WTC11 (cell line): Measurements from ENCODE around the gene SHROOM3. TPM values are rescaled to one million over a fixed set of nuclear protein-coding genes. Genes with fewer than 3 reads are reported as not detected.
A peak's percentile ranks its signal among the peaks of the same experiment; 100 is the strongest.
"Not testable (repeated sequence)": the region's sequence is repeated elsewhere in the genome, so short reads cannot be mapped to it uniquely, and the experiment has no call there.

ENCODE experiments used
- ATAC-seq: fragments of 200-7000 bp; cut with Tn5 transposase; 2 replicates; pipeline ENCODE4 v1.10.0; 2021; ENCODE audit warnings: mild to moderate bottlenecking, moderate library complexity
- CTCF ChIA-PET: fragments of 300-600 bp; sonication (Branson Sonifier 250); formaldehyde crosslinking; loops from one replicate; lab custom pipeline; 2021; ENCODE audit warnings: antibody characterized with exemption; lab: Charles Lee
- POLR2A ChIA-PET: fragments of 350-600 bp; sonication (Branson Sonifier 250); formaldehyde crosslinking; loops from one replicate; lab custom pipeline; 2021; ENCODE audit warnings: antibody characterized with exemption; lab: Charles Lee
- DNase-seq: peaks from one replicate; pipeline ENCODE4 v3.0.0; 2021; ENCODE audit warnings: low spot score
- H3K27ac Mint-ChIP-seq: 2 replicates; pipeline ENCODE4 v1.8.0; 2021; ENCODE audit warnings: mixed read lengths
- H3K27me3 Mint-ChIP-seq: 2 replicates; pipeline ENCODE4 v1.8.0; 2021; ENCODE audit warnings: low read depth, mild to moderate bottlenecking, moderate library complexity, mixed read lengths
- H3K36me3 Mint-ChIP-seq: 2 replicates; pipeline ENCODE4 v1.8.0; 2021; ENCODE audit warnings: mixed read lengths
- H3K4me1 Mint-ChIP-seq: 2 replicates; pipeline ENCODE4 v1.8.0; 2022; ENCODE audit warnings: mixed read lengths
- H3K4me3 Mint-ChIP-seq: 2 replicates; pipeline ENCODE4 v1.8.0; 2021; ENCODE audit warnings: mild to moderate bottlenecking, moderate library complexity, mixed read lengths
- H3K9me3 Mint-ChIP-seq: 2 replicates; pipeline ENCODE4 v1.8.0; 2021; ENCODE audit warnings: mixed read lengths
- CBFB ChIP-seq: sonication (generic); formaldehyde crosslinking; IDR thresholded peaks from 2 replicates; pipeline ENCODE4 v1.8.1; 2022; ENCODE audit warnings: mild to moderate bottlenecking, low read depth, missing genetic modification reagents
- CREB1 ChIP-seq: sonication (generic); formaldehyde crosslinking; IDR thresholded peaks from 2 replicates; pipeline ENCODE4 v1.8.0; 2023; ENCODE audit warnings: mild to moderate bottlenecking, missing genetic modification reagents
- ESRRA ChIP-seq: sonication (generic); formaldehyde crosslinking; IDR thresholded peaks from 2 replicates; pipeline ENCODE4 v1.8.1; 2022; ENCODE audit warnings: mild to moderate bottlenecking, missing genetic modification reagents, borderline replicate concordance
- GTF2I ChIP-seq: fragments of 250-450 bp; sonication (Bioruptor Pico); conservative IDR thresholded peaks from 2 replicates; pipeline ENCODE4 v1.4.0; 2021; ENCODE audit warnings: mild to moderate bottlenecking
- IRF2 ChIP-seq: sonication (generic); formaldehyde crosslinking; IDR thresholded peaks from 2 replicates; pipeline ENCODE4 v1.8.0; 2022; ENCODE audit warnings: low read depth, missing genetic modification reagents, borderline replicate concordance
- KAT7 ChIP-seq: sonication (generic); formaldehyde crosslinking; IDR thresholded peaks from 2 replicates; pipeline ENCODE4 v1.8.1; 2023; ENCODE audit warnings: missing genetic modification reagents, mild to moderate bottlenecking, borderline replicate concordance
- NFATC4 ChIP-seq: fragments of 250-450 bp; sonication (Bioruptor Pico); IDR thresholded peaks from 2 replicates; pipeline ENCODE4 v1.9.0; 2021; ENCODE audit warnings: mild to moderate bottlenecking
- STAT6 ChIP-seq: sonication (generic); formaldehyde crosslinking; conservative IDR thresholded peaks from 2 replicates; pipeline ENCODE4 v1.8.1; 2023; ENCODE audit warnings: mild to moderate bottlenecking, low read depth, missing genetic modification reagents, moderate library complexity
- TEAD1 ChIP-seq: sonication (generic); formaldehyde crosslinking; IDR thresholded peaks from 2 replicates; pipeline ENCODE4 v1.8.0; 2022; ENCODE audit warnings: mild to moderate bottlenecking, missing genetic modification reagents
- ZNF121 ChIP-seq: sonication (generic); formaldehyde crosslinking; IDR thresholded peaks from 2 replicates; pipeline ENCODE4 v1.8.0; 2023; ENCODE audit warnings: missing genetic modification reagents
- ZNF263 ChIP-seq: sonication (generic); formaldehyde crosslinking; IDR thresholded peaks from 2 replicates; pipeline ENCODE4 v1.8.1; 2022; ENCODE audit warnings: low read depth, mild to moderate bottlenecking, moderate library complexity, missing genetic modification reagents
- ZNF416 ChIP-seq: fragments of 250-450 bp; sonication (Bioruptor Pico); IDR thresholded peaks from 2 replicates; pipeline ENCODE4 v1.9.0; 2021; ENCODE audit warnings: mild to moderate bottlenecking, inconsistent platforms
- ZNF425 ChIP-seq: fragments of 250-450 bp; sonication (Bioruptor Pico); conservative IDR thresholded peaks from 2 replicates; pipeline ENCODE4 v1.9.0; 2021; ENCODE audit warnings: mild to moderate bottlenecking
- ZNF671 ChIP-seq: fragments of 250-450 bp; sonication (Bioruptor Pico); IDR thresholded peaks from 2 replicates; pipeline ENCODE4 v1.8.0; 2021; ENCODE audit warnings: mild to moderate bottlenecking
- total RNA-seq: library from RNA; stranded (reverse); gene quantifications from 3 replicates; pipeline ENCODE4 v1.2.3, GENCODE V29; 2021
- TF ChIP-seq, protein P1 (sequence below): sonication (generic); formaldehyde crosslinking; IDR thresholded peaks from 2 replicates; pipeline ENCODE4 v1.8.1; 2023; ENCODE audit warnings: mild to moderate bottlenecking, missing genetic modification reagents, moderate library complexity
- TF ChIP-seq, protein P2 (sequence below): sonication (generic); formaldehyde crosslinking; IDR thresholded peaks from 2 replicates; pipeline ENCODE4 v1.8.1; 2023; ENCODE audit warnings: mild to moderate bottlenecking, missing genetic modification reagents
- TF ChIP-seq, protein P3 (sequence below): sonication (generic); formaldehyde crosslinking; IDR thresholded peaks from 2 replicates; pipeline ENCODE4 v1.8.0; 2023; ENCODE audit warnings: missing genetic modification reagents

Gene SHROOM3
- total RNA-seq, 1 experiment from 2014 or later = 71.9 TPM

GRCh38 chr4:76453232-76453631 is 18.2 kb downstream of the SHROOM3 start:
- Mint-ChIP-seq H3K27ac (no peak overlapping the region), H3K9me3 (no peaks in the 10 kb centered on the region), H3K36me3 (no peaks in the 10 kb centered on the region), H3K4me3 (no peak overlapping the region), H3K4me1 (peaks cover 33% of the 10 kb centered on the region), H3K27me3 (no peaks in the 10 kb centered on the region; the same call in 1 of the 2 replicates)
- ATAC-seq (no peak), DNase-seq (no peak)
- ChIA-PET POLR2A (no interaction called here), CTCF (no interaction called here)
- TF ChIP-seq ZNF121 = peak; percentile 71
- TF ChIP-seq CREB1 (CRISPR knock-in tag) = no peak
- TF ChIP-seq, protein P1, sequence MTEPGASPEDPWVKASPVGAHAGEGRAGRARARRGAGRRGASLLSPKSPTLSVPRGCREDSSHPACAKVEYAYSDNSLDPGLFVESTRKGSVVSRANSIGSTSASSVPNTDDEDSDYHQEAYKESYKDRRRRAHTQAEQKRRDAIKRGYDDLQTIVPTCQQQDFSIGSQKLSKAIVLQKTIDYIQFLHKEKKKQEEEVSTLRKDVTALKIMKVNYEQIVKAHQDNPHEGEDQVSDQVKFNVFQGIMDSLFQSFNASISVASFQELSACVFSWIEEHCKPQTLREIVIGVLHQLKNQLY (CRISPR knock-in tag) = no peak

GRCh38 chr4:76454073-76454472 is 19.0 kb downstream of the SHROOM3 start:
- not testable (repeated sequence) for H3K4me3 Mint-ChIP-seq, H3K36me3 Mint-ChIP-seq
- POLR2A ChIA-PET = interaction anchor here (0.6 kb wide), 1 partner anchor 111 kb away, joined by 4 read pairs; no protein-coding TSS in a partner anchor

GRCh38 chr4:76457885-76458284 is 22.9 kb downstream of the SHROOM3 start:
- H3K9me3 Mint-ChIP-seq = peaks cover 14% of the 10 kb centered on the region
- DNase-seq = no peak
- no peak overlapping the region; the same call in 1 of the 2 replicates for H3K27ac Mint-ChIP-seq
- no peak for ATAC-seq
- peaks cover 15% of the 10 kb centered on the region for H3K36me3 Mint-ChIP-seq
- TF ChIP-seq IRF2 (CRISPR knock-in tag) (no peak), KAT7 (CRISPR knock-in tag) (no peak), TEAD1 (CRISPR knock-in tag) (no peak), CBFB (no peak), NFATC4 (CRISPR knock-in tag) (no peak), ZNF263 (CRISPR knock-in tag) (no peak), GTF2I (CRISPR knock-in tag) (no peak), ZNF425 (CRISPR knock-in tag) (no peak), ESRRA (CRISPR knock-in tag) (no peak), ZNF671 (CRISPR knock-in tag) (no peak), STAT6 (no peak), ZNF416 (CRISPR knock-in tag) (no peak)
- TF ChIP-seq, protein P2, sequence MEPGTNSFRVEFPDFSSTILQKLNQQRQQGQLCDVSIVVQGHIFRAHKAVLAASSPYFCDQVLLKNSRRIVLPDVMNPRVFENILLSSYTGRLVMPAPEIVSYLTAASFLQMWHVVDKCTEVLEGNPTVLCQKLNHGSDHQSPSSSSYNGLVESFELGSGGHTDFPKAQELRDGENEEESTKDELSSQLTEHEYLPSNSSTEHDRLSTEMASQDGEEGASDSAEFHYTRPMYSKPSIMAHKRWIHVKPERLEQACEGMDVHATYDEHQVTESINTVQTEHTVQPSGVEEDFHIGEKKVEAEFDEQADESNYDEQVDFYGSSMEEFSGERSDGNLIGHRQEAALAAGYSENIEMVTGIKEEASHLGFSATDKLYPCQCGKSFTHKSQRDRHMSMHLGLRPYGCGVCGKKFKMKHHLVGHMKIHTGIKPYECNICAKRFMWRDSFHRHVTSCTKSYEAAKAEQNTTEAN (CRISPR knock-in tag) = no peak
- TF ChIP-seq, protein P3, sequence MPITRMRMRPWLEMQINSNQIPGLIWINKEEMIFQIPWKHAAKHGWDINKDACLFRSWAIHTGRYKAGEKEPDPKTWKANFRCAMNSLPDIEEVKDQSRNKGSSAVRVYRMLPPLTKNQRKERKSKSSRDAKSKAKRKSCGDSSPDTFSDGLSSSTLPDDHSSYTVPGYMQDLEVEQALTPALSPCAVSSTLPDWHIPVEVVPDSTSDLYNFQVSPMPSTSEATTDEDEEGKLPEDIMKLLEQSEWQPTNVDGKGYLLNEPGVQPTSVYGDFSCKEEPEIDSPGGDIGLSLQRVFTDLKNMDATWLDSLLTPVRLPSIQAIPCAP (CRISPR knock-in tag) = no peak
- H3K4me3 Mint-ChIP-seq = no peak overlapping the region
- H3K27me3 Mint-ChIP-seq = no peaks in the 10 kb centered on the region
- CTCF ChIA-PET = interaction anchor here (1.9 to 2.3 kb wide), 2 partner anchors 22 to 47 kb away, joined by 6 to 9 read pairs; partner anchors contain the start of gene SHROOM3
- H3K4me1 Mint-ChIP-seq = peaks cover 35% of the 10 kb centered on the region
- POLR2A ChIA-PET = interaction anchor here (0.7 kb wide), 2 partner anchors 8 to 27 kb away, joined by 3 to 5 read pairs; no protein-coding TSS in a partner anchor

More at GRCh38 chr4:76454073-76454472, 19.0 kb downstream of the SHROOM3 start:
- H3K27ac Mint-ChIP-seq, ATAC-seq, H3K27me3 Mint-ChIP-seq, H3K9me3 Mint-ChIP-seq, DNase-seq, CTCF ChIA-PET: not testable (repeated sequence)
- H3K4me1 Mint-ChIP-seq = peaks cover 34% of the 10 kb centered on the region
